GM12878 (cell line): ENCODE data around the gene EMILIN3.

Experiments
- BCL3 ChIP-seq: IDR thresholded peaks from 2 replicates; pipeline ENCODE4 v1.6.1; 2011; ENCODE audit warnings: borderline replicate concordance, low read depth, mild to moderate bottlenecking, moderate library complexity, low read length; ENCODE audit not compliant: insufficient read depth, poor library complexity, severe bottlenecking
- CHD2 ChIP-seq: IDR thresholded peaks from 2 replicates; pipeline ENCODE4 v1.6.1; 2011; ENCODE audit warnings: low read depth, low read length, improper control_type of control experiment, borderline replicate concordance
- CTCF ChIP-seq, 3 experiments: IDR thresholded peaks in 2 of 3; conservative IDR thresholded peaks in 1 of 3; 2 replicates each; pipeline ENCODE4 v1.5.1; 2011; ENCODE audit warnings: low read depth in 3 of 3, low read length in 3 of 3, mild to moderate bottlenecking in 3 of 3, control low read depth in 2 of 3, moderate library complexity in 2 of 3, inconsistent platforms in 1 of 3, mixed read lengths in 1 of 3; ENCODE audit not compliant: control insufficient read depth in 2 of 3, insufficient read depth in 1 of 3; ENCODE audit errors: extremely low read depth in 1 of 3
- JUND ChIP-seq: IDR thresholded peaks from 2 replicates; pipeline ENCODE4 v1.6.1; 2012; ENCODE audit warnings: low read depth, mild to moderate bottlenecking, low read length, improper control_type of control experiment, moderate library complexity
- POLR2A ChIP-seq: IDR thresholded peaks from 2 replicates; pipeline ENCODE4 v1.6.1; 2011; ENCODE audit warnings: low read depth, mild to moderate bottlenecking, low read length
- RAD21 ChIP-seq: IDR thresholded peaks from 2 replicates; pipeline ENCODE4 v1.6.1; 2011; ENCODE audit warnings: mild to moderate bottlenecking, low read depth, low read length, moderate library complexity; ENCODE audit not compliant: insufficient read depth
- RAD51 ChIP-seq: fragments of 450-650 bp; IDR thresholded peaks from 2 replicates; pipeline ENCODE4 v1.6.1; 2016; ENCODE audit warnings: moderate library complexity, mild to moderate bottlenecking, inconsistent platforms
- SRF ChIP-seq, 2 experiments: IDR thresholded peaks; 2 replicates each; pipeline ENCODE4 v1.6.1; 2011; ENCODE audit warnings: low read depth in 2 of 2, low read length in 2 of 2, mild to moderate bottlenecking in 1 of 2, moderate library complexity in 1 of 2
- TBL1XR1 ChIP-seq: IDR thresholded peaks from 2 replicates; pipeline ENCODE4 v1.6.1; 2012; ENCODE audit warnings: low read depth, low read length, improper control_type of control experiment
- YY1 ChIP-seq: IDR thresholded peaks from 2 replicates; pipeline ENCODE4 v1.6.1; 2011; ENCODE audit warnings: low read depth, mild to moderate bottlenecking, low read length
- ZNF274 ChIP-seq: IDR thresholded peaks from one replicate; pipeline ENCODE4 v1.8.0; 2011; ENCODE audit not compliant: insufficient read length, insufficient read depth

GRCh38 chr20:41361757-41362747 lies 4.6 kb downstream of the EMILIN3 start:
- TF ChIP-seq CTCF (IDR thresholded peaks at IDR 0.05 in 2 of 3, conservative IDR thresholded peaks at IDR 0.05 in 1 of 3; ENCODE audit: control insufficient read depth in 2 of 3, extremely low read depth in 1 of 3, insufficient read depth in 1 of 3, low read depth in 3 of 3, low read length in 3 of 3) (no peak), TBL1XR1 (no peak), RAD51 (no peak), POLR2A (no peak), CHD2 (no peak), YY1 (no peak), JUND (no peak), ZNF274 (no peak), BCL3 (no peak), SRF (IDR thresholded peaks at IDR 0.05; ENCODE audit: low read depth in 2 of 2, low read length in 2 of 2) (no peak), RAD21 (no peak)
